DOHH2 (cell line): ENCODE measurements around the gene SEPTIN10.

Experiments
- H3F3A ChIP-seq: fragments of 200-600 bp; sonication (generic), shearing (Covaris generic); 2 replicates; pipeline ENCODE4 v1.6.0; 2016; ENCODE audit warnings: antibody characterized with exemption, mild to moderate bottlenecking; ENCODE audit not compliant: control insufficient read depth, insufficient read depth
- H3K27ac ChIP-seq: fragments of 200-600 bp; sonication (generic); 2 replicates; pipeline ENCODE4 v1.5.1; 2014; ENCODE audit warnings: low read depth, mild to moderate bottlenecking, low read length, moderate library complexity
- H3K27me3 ChIP-seq: fragments of 200-600 bp; sonication (generic); 2 replicates; pipeline ENCODE4 v1.6.1; 2014; ENCODE audit warnings: mild to moderate bottlenecking, low read length, mixed read lengths; ENCODE audit not compliant: control insufficient read depth
- H3K36me3 ChIP-seq: fragments of 200-600 bp; sonication (generic); 2 replicates; pipeline ENCODE4 v1.6.1; 2014; ENCODE audit warnings: mild to moderate bottlenecking, low read length, moderate library complexity, mixed read lengths; ENCODE audit not compliant: control insufficient read depth
- H3K4me1 ChIP-seq: fragments of 200-600 bp; sonication (generic); 2 replicates; pipeline ENCODE4 v1.6.1; 2014; ENCODE audit warnings: mild to moderate bottlenecking, low read length, mixed read lengths; ENCODE audit not compliant: control insufficient read depth
- H3K4me2 ChIP-seq: fragments of 200-600 bp; sonication (generic); 2 replicates; pipeline ENCODE4 v1.6.0; 2014; ENCODE audit warnings: mild to moderate bottlenecking, low read length, moderate library complexity
- H3K4me3 ChIP-seq: fragments of 200-600 bp; sonication (generic); 2 replicates; pipeline ENCODE4 v1.5.1; 2014; ENCODE audit warnings: mild to moderate bottlenecking, low read length, mixed read lengths
- H3K79me2 ChIP-seq: fragments of 200-600 bp; sonication (generic); 2 replicates; pipeline ENCODE4 v1.6.1; 2014; ENCODE audit warnings: mild to moderate bottlenecking, low read length, mixed read lengths; ENCODE audit not compliant: control insufficient read depth
- H3K9me2 ChIP-seq: fragments of 200-600 bp; sonication (generic); replicated peaks from 2 replicates; pipeline ENCODE4 v1.6.1; 2014; ENCODE audit warnings: mild to moderate bottlenecking, low read length, mixed read lengths; ENCODE audit not compliant: control insufficient read depth
- H3K9me3 ChIP-seq: fragments of 200-600 bp; sonication (generic); 2 replicates; pipeline ENCODE4 v1.6.1; 2014; ENCODE audit warnings: antibody characterized with exemption, low read length, mixed read lengths; ENCODE audit not compliant: control insufficient read depth, insufficient read depth
- H4K20me1 ChIP-seq: fragments of 200-600 bp; sonication (generic); 2 replicates; pipeline ENCODE4 v1.6.0; 2014; ENCODE audit warnings: low read depth, mild to moderate bottlenecking, antibody characterized with exemption, low read length, moderate library complexity; ENCODE audit not compliant: control insufficient read depth, insufficient read depth
- EZH2phosphoT487 ChIP-seq: fragments of 200-600 bp; sonication (generic); IDR thresholded peaks from 2 replicates; pipeline ENCODE4 v1.6.1; 2017; ENCODE audit warnings: borderline replicate concordance, mild to moderate bottlenecking, antibody characterized with exemption, low read length, moderate library complexity, mixed read lengths
- TF ChIP-seq, protein P1 (sequence below): fragments of 200-600 bp; sonication (generic); IDR thresholded peaks from one replicate; pipeline ENCODE4 v1.5.1; 2014; ENCODE audit warnings: antibody characterized with exemption, mild to moderate bottlenecking, low read depth, low read length; ENCODE audit not compliant: poor library complexity, severe bottlenecking

SEPTIN10 gene

DNA sequence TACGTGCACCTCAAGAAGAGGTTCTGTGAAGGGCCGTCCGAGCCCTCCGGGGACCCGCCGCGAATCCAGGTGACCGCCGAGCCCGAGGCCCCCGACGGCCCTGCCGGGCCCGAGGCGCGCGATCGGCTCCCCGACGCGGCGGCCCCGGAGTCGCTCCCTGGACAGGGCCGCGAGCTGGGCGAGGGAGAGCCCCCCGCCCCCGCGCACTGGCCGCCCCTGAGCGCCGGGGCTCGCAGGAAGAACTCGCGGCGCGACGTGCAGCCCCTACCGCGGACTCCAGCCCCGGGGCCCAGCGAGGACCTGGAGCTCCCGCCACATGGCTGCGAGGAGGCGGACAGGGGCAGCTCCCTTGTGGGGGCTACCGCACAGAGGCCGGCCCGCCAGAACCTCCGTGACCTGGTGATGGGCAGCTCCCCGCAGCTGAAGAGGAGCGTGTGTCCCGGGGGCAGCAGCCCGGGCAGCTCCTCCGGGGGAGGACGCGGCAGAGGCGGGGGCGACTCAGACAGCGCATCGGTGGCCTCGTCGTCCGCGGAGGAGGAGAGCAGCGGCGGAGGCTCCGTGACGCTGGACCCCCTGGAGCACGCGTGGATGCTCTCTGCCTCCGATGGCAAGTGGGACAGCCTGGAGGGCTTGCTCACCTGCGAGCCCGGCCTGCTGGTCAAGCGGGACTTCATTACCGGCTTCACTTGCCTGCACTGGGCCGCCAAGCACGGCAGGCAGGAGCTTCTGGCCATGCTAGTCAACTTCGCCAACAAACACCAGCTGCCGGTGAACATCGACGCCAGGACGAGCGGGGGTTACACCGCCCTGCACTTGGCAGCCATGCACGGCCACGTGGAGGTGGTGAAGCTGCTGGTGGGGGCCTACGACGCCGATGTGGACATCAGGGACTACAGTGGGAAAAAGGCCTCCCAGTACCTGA, 1.2 kb upstream of the SEPTIN10 start:
- H3K27me3 ChIP-seq: no peaks in the 10 kb centered on the region
- no peak overlapping the region for H3K4me3 ChIP-seq
- H3K9me3 ChIP-seq: peaks cover 3% of the 10 kb centered on the region; the same call in 1 of the 2 replicates
- no peaks in the 10 kb centered on the region for H3K9me2 ChIP-seq
- H3K4me2 ChIP-seq: no peak overlapping the region
- H3K79me2 ChIP-seq: no peaks in the 10 kb centered on the region
- H3K4me1 ChIP-seq: no peaks in the 10 kb centered on the region
- H3K36me3 ChIP-seq: no peaks in the 10 kb centered on the region
- H4K20me1 ChIP-seq: no peaks in the 10 kb centered on the region
- no peaks in the 10 kb centered on the region for H3F3A ChIP-seq
- TF ChIP-seq EZH2phosphoT487: no peak
- no peak overlapping the region for H3K27ac ChIP-seq

DNA sequence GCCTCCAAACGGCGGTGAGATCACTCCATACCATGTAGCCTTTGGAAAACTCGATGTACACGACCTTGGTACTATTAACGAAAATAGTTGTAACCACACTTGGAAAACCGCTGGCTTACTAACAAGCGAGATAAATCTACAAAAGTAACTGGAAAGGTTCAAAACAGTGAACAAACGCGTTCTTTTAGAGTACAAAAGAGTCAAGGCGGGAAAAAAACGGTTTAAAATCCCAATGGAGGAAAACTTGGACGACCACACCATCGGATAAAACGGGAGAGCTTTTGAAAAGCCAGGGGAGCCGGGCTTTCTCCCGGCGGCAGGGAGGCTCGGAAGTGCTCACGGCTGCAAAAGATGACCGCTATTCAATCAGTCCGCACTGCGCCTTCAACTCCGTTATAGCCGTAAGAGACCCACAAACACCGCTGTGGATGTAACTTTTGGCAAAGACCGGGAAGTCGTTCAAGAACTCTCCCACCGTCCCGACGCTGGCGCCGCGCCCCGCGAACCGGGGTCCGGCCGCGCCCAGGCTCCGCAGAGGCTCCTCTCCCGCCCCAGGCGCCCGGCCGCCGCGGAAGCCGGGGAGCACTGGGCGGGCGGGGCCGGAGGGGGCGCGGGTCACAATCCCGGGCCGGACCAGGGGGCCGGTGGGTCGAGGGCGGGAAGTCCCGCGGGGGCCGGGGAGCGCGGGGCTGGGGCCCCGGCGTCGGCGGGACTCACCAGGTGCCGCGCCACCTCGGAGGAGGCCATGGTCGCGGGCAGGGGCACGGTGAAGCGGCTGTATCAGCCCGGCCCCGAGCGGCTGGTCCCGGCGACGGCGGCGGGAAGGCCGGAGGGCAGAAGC, 465 bp downstream of the SEPTIN10 start:
- no peaks in the 10 kb centered on the region for H3F3A ChIP-seq
- no peaks in the 10 kb centered on the region for H3K79me2 ChIP-seq
- H4K20me1 ChIP-seq: no peaks in the 10 kb centered on the region
- no peaks in the 10 kb centered on the region for H3K9me2 ChIP-seq
- no peak overlapping the region for H3K4me2 ChIP-seq
- TF ChIP-seq, protein P1, sequence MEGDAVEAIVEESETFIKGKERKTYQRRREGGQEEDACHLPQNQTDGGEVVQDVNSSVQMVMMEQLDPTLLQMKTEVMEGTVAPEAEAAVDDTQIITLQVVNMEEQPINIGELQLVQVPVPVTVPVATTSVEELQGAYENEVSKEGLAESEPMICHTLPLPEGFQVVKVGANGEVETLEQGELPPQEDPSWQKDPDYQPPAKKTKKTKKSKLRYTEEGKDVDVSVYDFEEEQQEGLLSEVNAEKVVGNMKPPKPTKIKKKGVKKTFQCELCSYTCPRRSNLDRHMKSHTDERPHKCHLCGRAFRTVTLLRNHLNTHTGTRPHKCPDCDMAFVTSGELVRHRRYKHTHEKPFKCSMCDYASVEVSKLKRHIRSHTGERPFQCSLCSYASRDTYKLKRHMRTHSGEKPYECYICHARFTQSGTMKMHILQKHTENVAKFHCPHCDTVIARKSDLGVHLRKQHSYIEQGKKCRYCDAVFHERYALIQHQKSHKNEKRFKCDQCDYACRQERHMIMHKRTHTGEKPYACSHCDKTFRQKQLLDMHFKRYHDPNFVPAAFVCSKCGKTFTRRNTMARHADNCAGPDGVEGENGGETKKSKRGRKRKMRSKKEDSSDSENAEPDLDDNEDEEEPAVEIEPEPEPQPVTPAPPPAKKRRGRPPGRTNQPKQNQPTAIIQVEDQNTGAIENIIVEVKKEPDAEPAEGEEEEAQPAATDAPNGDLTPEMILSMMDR: no peak
- H3K4me3 ChIP-seq: no peak overlapping the region
- no peaks in the 10 kb centered on the region for H3K27me3 ChIP-seq
- H3K9me3 ChIP-seq: peaks cover 3% of the 10 kb centered on the region; the same call in 1 of the 2 replicates
- no peaks in the 10 kb centered on the region for H3K36me3 ChIP-seq
- H3K4me1 ChIP-seq: no peaks in the 10 kb centered on the region
- H3K27ac ChIP-seq: no peak overlapping the region

DNA sequence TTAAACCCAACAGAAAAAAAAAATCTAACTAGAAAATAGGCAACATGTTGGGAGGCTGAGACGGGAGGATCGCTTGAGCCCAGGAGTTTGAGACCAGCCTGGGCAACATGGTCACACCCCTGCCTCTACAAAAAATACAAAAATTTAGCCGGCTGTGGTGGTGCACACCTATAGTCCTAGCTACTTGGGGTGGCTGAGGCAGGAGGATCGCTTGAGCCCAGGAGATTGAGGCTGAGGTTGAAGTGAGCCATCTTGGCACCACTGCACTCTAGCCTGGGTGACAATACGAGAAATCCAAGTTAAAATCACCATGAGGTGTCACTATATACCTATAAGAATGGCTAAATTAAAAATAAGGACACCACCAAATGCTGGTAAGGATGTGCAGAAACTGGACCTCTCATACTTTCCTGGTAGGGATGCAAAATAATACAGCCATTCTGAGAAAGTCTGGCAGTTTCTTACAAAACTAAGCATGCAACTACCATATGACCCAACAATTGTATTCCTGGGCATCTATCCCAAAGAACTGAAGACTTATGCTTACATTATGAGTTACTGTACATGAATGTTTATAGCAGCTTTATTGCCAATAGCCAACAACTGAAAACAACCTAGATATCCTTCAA, 2.2 kb downstream of the SEPTIN10 start:
- no peak overlapping the region for H3K4me3 ChIP-seq

More for the DNA sequence above, 2.2 kb downstream of the SEPTIN10 start:
- Histone ChIP-seq H3K27ac (no peak overlapping the region), H3K36me3 (no peaks in the 10 kb centered on the region), H3K4me2 (no peak overlapping the region), H3K79me2 (no peaks in the 10 kb centered on the region), H3K4me1 (no peaks in the 10 kb centered on the region), H3F3A (no peaks in the 10 kb centered on the region), H3K9me2 (no peaks in the 10 kb centered on the region), H4K20me1 (no peaks in the 10 kb centered on the region), H3K27me3 (no peaks in the 10 kb centered on the region), H3K9me3 (peaks cover 3% of the 10 kb centered on the region; the same call in 1 of the 2 replicates)
- TF ChIP-seq, protein P1: no peak
- TF ChIP-seq EZH2phosphoT487: no peak
